Fibroblast of the aortic adventitia (primary cell): ENCODE measurements around the gene C16orf89. TPM values are rescaled to one million over a fixed set of nuclear protein-coding genes. Genes with fewer than 3 reads are reported as not detected.

Experiments
- DNase-seq: peaks from one replicate; pipeline ENCODE4 v3.0.0-alpha.2; 2010; ENCODE audit warnings: low read depth
- H3K4me3 ChIP-seq: 2 replicates; pipeline ENCODE4 v1.5.1; 2011; ENCODE audit warnings: low read depth, mild to moderate bottlenecking, control low read depth, low read length, moderate library complexity
- CTCF ChIP-seq: IDR thresholded peaks from 2 replicates; pipeline ENCODE4 v1.5.1; 2011; ENCODE audit warnings: mild to moderate bottlenecking, low read length, control low read depth, inconsistent platforms; ENCODE audit not compliant: insufficient read depth
- total RNA-seq: library from RNA; depleted of rRNA; stranded (reverse); fragments of >200 nt; gene quantifications from 2 replicates; pipeline ENCODE4 v1.2.3, GENCODE V29; 2012; ENCODE audit warnings: low replicate concordance

Gene C16orf89
- total RNA-seq, 1 donor: 1.6 TPM

DNA sequence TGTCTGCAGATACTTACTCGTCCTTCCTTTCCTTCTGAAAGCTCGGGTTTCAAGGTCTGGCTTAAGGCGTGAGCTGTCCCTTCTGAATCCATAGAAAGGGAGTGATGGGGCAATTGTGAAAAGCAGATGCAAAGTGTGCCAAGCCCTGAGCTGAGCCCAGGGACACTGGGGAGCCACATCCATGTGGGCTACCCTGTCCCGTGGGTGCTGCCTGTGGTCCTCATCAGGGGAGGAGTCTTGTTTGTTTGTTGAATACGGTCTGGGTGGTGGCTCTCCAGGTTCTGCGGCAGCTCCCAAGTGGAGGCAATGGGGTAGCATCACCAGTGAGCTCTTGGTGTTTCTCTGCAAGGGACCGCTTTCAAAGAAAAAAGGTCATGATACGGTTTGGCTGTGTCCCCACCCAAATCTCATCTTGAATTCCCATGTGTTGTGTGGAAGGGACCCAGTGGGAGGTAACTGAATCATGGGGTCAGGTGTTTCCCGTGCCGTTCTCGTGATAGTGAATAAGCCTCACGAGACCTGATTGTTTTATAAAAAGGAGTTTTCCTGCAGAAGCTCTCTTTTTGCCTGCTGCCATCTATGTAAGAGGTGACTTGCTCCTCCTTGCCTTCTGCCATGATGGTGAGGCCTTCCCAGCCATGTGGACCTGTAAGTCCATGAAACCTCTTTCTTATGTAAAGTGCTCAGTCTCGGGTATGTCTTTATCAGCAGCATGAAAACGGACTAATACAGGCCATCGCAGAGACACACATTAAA lies 4.9 kb upstream of the C16orf89 start:
- no peak for TF ChIP-seq CTCF
- no peak overlapping the region for H3K4me3 ChIP-seq
- DNase-seq: no peak

DNA sequence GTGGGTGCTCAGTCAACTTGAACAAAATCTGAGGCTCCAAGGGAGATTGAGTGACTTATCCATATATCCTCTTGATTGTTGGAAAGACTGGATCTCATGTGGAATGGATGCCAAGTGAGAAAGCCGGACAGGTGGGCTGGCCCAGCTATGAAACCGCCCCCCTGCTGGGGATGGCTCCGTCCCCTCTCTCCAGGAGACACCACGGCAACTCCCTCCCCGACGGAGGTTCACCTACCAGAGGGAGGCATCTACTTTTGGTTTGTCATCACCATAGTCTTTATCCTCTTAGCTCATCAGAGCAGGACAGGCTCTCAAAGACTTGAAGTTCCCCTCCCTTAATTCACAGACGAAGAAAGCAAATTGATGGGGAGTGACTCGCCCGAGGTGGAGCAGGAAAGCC lies 4.1 kb upstream of the C16orf89 start:
- no peak for DNase-seq
- no peak overlapping the region for H3K4me3 ChIP-seq
- TF ChIP-seq CTCF: no peak

DNA sequence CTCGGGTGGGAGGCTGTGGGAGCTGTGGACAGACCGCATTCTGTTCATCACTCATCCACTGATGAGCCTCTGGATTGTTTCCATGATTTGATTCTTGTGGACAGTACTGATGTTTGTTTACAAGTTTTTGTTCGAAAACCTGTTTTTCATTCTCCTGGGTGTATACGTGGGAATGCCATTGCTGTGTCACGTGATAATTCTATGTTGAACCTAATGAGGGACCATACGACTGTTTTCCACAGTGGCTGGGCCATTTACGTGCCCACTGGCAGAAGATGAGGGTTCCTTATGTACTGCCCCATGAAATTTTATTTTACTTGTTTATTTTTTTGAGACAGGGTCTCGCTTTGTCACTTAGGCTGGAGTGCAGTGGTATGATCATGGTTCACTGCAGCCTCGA lies 3.3 kb upstream of the C16orf89 start:
- H3K4me3 ChIP-seq: no peak overlapping the region
- no peak for TF ChIP-seq CTCF
- DNase-seq: no peak

DNA sequence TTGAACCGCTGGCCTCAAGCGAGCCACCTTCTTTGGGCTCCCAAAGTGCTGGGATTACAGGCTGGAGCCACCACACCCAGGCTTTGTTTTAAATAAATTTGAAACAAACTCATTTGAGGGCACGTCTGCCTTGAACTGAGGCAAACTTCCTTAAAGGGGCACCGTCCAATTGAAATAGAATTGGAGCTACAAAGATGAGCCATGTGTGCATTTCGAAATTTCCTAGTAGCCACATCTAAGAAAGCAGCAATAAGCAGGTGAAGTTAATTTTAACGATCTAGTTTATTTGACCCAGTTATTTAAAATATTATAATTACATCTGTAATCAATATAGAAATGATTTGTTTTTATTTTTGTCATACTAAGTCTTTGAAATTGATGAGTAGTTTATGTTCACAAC lies 755 bp upstream of the C16orf89 start:
- no peak for DNase-seq
- no peak overlapping the region for H3K4me3 ChIP-seq
- no peak for TF ChIP-seq CTCF

- no peak for TF ChIP-seq CTCF
- no peak overlapping the region for H3K4me3 ChIP-seq
- no peak for DNase-seq
These were observed 430 bp downstream of the C16orf89 start for GRCh38 chr16:5065326-5065725.

GRCh38 chr16:5064915-5065314 lies 841 bp downstream of the C16orf89 start:
- no peak overlapping the region for H3K4me3 ChIP-seq
- no peak for DNase-seq
- no peak for TF ChIP-seq CTCF
